HEK293T (cell line): Measurements from ENCODE around the gene ANKS4B.

Experiments used
- BHLHE40 ChIP-seq: fragments of 450-650 bp; IDR thresholded peaks from 2 replicates; pipeline ENCODE4 v1.6.1; 2016; ENCODE audit warnings: mild to moderate bottlenecking, moderate library complexity, borderline replicate concordance
- ELF4 ChIP-seq: fragments of 450-650 bp; IDR thresholded peaks from 2 replicates; pipeline ENCODE4 v1.6.1; 2017; ENCODE audit warnings: antibody characterized with exemption
- FOXA1 ChIP-seq: fragments of 450-650 bp; IDR thresholded peaks from 2 replicates; pipeline ENCODE4 v1.6.1; 2016; ENCODE audit warnings: mild to moderate bottlenecking
- FOXK2 ChIP-seq: fragments of 450-650 bp; IDR thresholded peaks from 2 replicates; pipeline ENCODE4 v1.6.1; 2016; ENCODE audit warnings: mild to moderate bottlenecking
- L3MBTL2 ChIP-seq: fragments of 450-650 bp; conservative IDR thresholded peaks from 2 replicates; pipeline ENCODE4 v1.6.1; 2016; ENCODE audit warnings: mild to moderate bottlenecking
- NFRKB ChIP-seq: fragments of 450-650 bp; IDR thresholded peaks from 2 replicates; pipeline ENCODE4 v1.6.1; 2016; ENCODE audit warnings: mild to moderate bottlenecking, moderate library complexity
- SP1 ChIP-seq: fragments of 450-650 bp; IDR thresholded peaks from 2 replicates; pipeline ENCODE4 v1.6.1; 2017
- ZNF384 ChIP-seq: fragments of 450-650 bp; IDR thresholded peaks from 2 replicates; pipeline ENCODE4 v1.6.1; 2016

- TF ChIP-seq FOXA1 (no peak), FOXK2 (no peak), NFRKB (no peak), SP1 (no peak), L3MBTL2 (no peak), BHLHE40 (no peak), ELF4 (no peak), ZNF384 (no peak)
These were observed 11.2 kb downstream of the ANKS4B start for GRCh38 chr16:21244518-21245215.
